ENCODE measurements around the gene GDF11.

The GDF11 gene

DNA sequence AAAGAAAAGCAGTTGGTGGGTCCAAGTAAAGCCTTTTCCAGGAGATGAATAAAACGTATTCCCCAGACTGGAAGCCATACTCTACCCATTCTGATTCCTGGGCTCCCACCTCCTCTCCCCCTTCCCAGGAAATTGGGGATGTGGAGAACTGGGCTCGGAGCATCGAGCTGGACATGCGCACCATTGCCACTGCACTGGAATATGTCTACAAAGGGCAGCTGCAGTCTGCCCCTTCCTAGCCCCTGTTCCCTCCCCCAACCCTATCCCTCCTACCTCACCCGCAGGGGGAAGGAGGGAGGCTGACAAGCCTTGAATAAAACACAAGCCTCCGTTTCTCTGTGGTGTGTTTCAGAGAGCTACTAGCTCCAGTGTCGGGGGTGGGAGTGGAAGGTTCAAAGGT, 23.6 kb upstream of the GDF11 start:
- TF ChIP-seq, protein P1, sequence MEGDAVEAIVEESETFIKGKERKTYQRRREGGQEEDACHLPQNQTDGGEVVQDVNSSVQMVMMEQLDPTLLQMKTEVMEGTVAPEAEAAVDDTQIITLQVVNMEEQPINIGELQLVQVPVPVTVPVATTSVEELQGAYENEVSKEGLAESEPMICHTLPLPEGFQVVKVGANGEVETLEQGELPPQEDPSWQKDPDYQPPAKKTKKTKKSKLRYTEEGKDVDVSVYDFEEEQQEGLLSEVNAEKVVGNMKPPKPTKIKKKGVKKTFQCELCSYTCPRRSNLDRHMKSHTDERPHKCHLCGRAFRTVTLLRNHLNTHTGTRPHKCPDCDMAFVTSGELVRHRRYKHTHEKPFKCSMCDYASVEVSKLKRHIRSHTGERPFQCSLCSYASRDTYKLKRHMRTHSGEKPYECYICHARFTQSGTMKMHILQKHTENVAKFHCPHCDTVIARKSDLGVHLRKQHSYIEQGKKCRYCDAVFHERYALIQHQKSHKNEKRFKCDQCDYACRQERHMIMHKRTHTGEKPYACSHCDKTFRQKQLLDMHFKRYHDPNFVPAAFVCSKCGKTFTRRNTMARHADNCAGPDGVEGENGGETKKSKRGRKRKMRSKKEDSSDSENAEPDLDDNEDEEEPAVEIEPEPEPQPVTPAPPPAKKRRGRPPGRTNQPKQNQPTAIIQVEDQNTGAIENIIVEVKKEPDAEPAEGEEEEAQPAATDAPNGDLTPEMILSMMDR (IDR thresholded peaks at IDR 0.05; ENCODE audit: low read length, missing control alignments), result no peak
- H3K4me3 ChIP-seq (replicated peaks; ENCODE audit: low read depth, low read length), result no peak overlapping the region
- DNase-seq (ENCODE audit: low read depth), result no peak

DNA sequence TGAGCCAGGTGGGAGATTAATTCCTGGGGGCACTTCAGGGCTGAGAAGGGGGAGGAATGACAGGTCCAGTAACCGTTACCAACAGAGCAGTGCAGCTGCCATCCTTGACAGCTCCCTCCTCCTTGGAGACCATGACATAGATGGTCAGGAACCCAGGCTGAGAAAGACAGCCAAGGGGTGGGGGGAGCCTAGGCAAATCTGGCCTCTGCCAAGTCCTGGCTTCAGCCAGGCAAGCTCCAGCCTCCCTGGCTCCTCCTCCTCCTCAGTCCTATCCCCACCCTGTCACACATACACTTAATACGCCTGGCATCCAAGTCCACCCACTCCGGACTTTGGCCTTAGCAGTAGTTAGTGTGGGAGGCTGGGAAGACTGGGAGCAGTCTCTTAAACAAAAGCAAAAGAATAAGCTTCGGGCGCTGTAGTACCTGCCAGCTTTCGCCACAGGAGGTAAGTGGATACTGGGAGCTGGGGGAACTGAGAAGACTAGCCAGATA, 22.8 kb upstream of the GDF11 start, which contains the start of gene RDH5:
TSS of gene RDH5 (plus strand) at position 323 of the 494 bp plus-strand sequence. CDS start 792 bp downstream, outside the sequence.
- TF ChIP-seq, protein P1 (IDR thresholded peaks at IDR 0.05; ENCODE audit: low read length, missing control alignments), result no peak
- H3K4me3 ChIP-seq (replicated peaks; ENCODE audit: low read depth, low read length), result no peak within 1 kb of the TSS
- DNase-seq (ENCODE audit: low read depth), result peak; percentile 83

DNA sequence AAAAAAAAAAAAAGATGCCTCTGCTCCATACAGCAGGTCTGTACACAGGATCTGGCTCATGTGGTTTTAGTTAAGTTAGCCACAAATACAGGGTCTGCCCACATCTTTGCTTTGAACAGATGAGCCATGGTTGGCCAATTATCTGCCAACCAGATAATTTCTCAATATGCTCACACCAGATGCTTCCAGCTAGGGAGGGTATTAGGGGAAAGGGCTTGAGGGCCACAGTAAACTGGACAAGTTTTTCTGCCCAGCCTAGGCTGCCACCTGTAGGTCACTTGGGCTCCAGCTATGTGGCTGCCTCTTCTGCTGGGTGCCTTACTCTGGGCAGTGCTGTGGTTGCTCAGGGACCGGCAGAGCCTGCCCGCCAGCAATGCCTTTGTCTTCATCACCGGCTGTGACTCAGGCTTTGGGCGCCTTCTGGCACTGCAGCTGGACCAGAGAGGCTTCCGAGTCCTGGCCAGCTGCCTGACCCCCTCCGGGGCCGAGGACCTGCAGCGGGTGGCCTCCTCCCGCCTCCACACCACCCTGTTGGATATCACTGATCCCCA, 22.0 kb upstream of the GDF11 start:
- TF ChIP-seq, protein P1 (IDR thresholded peaks at IDR 0.05; ENCODE audit: low read length, missing control alignments), result peak; percentile 62
- H3K4me3 ChIP-seq (replicated peaks; ENCODE audit: low read depth, low read length), result no peak overlapping the region
- DNase-seq (ENCODE audit: low read depth), result peak; percentile 90

DNA sequence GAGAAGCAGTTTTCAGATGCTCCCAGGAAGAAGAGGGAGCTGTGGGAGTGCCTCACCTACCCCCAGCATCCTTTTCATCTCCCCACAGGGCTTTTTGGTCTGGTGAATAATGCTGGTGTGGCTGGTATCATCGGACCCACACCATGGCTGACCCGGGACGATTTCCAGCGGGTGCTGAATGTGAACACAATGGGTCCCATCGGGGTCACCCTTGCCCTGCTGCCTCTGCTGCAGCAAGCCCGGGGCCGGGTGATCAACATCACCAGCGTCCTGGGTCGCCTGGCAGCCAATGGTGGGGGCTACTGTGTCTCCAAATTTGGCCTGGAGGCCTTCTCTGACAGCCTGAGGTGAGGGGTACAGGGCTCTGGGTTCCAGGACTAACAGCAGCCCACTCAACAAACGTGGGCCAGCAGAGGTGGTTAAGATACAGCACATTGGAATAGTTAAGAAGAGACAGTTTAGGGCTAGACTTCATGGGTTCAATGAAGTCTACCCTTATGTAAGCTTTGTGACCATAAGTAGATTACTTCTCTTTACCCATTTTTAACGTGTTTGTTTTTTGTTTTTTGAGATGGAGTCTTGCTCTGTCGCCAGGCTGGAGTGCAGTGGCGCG, 21.2 kb upstream of the GDF11 start:
- H3K4me3 ChIP-seq (replicated peaks; ENCODE audit: low read depth, low read length), result no peak overlapping the region
- TF ChIP-seq, protein P1 (IDR thresholded peaks at IDR 0.05; ENCODE audit: low read length, missing control alignments), result no peak
- no peak for DNase-seq (ENCODE audit: low read depth)

DNA sequence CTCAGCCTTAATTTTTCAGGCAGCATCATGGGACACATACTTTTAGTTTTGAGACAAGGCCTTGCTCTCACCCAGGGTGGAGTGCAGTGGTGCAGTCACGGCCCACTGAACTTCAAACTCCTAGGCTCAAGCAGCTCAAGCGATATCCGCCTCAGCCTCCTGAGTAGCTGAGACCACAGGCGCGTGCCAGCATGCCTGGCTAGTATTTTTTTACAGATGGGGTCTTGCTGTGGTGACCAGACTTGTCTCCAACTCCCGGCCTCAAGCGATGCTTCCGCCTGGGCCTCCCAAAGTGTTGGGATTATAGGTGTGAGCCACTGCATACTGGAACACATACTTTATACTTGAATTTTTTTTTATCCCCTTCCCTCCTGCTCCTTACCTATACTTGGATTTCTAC, 20.0 kb upstream of the GDF11 start:
- H3K4me3 ChIP-seq (replicated peaks; ENCODE audit: low read depth, low read length), result no peak overlapping the region
- TF ChIP-seq, protein P1 (IDR thresholded peaks at IDR 0.05; ENCODE audit: low read length, missing control alignments), result no peak
- DNase-seq (ENCODE audit: low read depth), result no peak

DNA sequence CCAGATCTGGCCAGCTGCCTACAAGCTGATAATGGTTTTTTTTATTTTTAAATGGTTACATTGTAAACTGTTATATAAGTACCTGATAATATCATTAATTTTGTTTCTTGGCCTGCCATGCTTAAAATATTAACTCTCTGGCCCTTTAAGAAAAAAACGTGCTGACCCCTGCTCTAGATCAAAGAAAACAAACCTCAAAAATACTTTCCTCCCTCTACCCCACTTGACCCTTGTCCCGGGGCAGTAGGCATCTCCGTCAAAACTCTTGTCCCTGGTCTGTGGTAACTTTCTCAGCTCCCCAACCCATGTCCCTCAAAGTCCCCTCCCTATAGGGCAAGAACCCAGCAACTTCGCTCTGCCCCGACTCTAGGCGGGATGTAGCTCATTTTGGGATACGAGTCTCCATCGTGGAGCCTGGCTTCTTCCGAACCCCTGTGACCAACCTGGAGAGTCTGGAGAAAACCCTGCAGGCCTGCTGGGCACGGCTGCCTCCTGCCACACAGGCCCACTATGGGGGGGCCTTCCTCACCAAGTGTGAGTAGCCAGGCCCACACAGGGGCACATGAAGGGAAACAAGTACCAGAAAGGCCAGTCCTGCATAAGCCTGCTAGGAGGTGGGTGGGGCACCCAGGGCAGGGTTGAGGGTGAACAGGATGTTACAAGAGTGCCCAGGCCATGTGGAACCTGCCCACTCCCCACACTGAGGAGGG, 19.3 kb upstream of the GDF11 start:
- TF ChIP-seq, protein P1 (IDR thresholded peaks at IDR 0.05; ENCODE audit: low read length, missing control alignments), result no peak
- no peak overlapping the region for H3K4me3 ChIP-seq (replicated peaks; ENCODE audit: low read depth, low read length)
- DNase-seq (ENCODE audit: low read depth), result no peak

Data from fibroblast of pulmonary artery (primary cell).